Neutrophil (primary cell): ENCODE results near the gene ATP1A3.

Experiments
- H3K27ac ChIP-seq: fragments of 200-600 bp; sonication (generic); 2 replicates; pipeline ENCODE4 v1.5.1; 2016; ENCODE audit warnings: mild to moderate bottlenecking, moderate library complexity
- H3K27me3 ChIP-seq: fragments of 200-600 bp; sonication (generic); 2 replicates; pipeline ENCODE4 v1.6.0; 2016; ENCODE audit warnings: mild to moderate bottlenecking
- H3K36me3 ChIP-seq: fragments of 200-600 bp; sonication (generic); 2 replicates; pipeline ENCODE4 v1.5.1; 2017
- H3K4me1 ChIP-seq, 2 experiments: fragments of 200-600 bp in 1 of 2; sonication (generic) in 1 of 2; 1 replicate in 1 of 2; 2 replicates in 1 of 2; pipeline versions ENCODE4 v1.5.1 to v1.6.1; 2013 to 2016; ENCODE audit warnings: low read depth in 1 of 2, low read length in 1 of 2, mild to moderate bottlenecking in 1 of 2, moderate library complexity in 1 of 2; ENCODE audit not compliant: control insufficient read depth in 1 of 2, insufficient read depth in 1 of 2
- H3K4me3 ChIP-seq, 2 experiments: fragments of 200-600 bp in 1 of 2; sonication (generic) in 1 of 2; 1 replicate in 1 of 2; 2 replicates in 1 of 2; pipeline ENCODE4 v1.5.1; 2013 to 2016; ENCODE audit warnings: low read depth in 1 of 2, low read length in 1 of 2, mild to moderate bottlenecking in 1 of 2, moderate library complexity in 1 of 2
- H3K9me3 ChIP-seq: fragments of 200-600 bp; sonication (generic); 2 replicates; pipeline ENCODE4 v1.5.1; 2016
- CTCF ChIP-seq: fragments of 200-600 bp; sonication (generic); IDR thresholded peaks from 2 replicates; pipeline ENCODE4 v1.5.1; 2016; ENCODE audit warnings: antibody characterized with exemption

Gene ATP1A3

DNA sequence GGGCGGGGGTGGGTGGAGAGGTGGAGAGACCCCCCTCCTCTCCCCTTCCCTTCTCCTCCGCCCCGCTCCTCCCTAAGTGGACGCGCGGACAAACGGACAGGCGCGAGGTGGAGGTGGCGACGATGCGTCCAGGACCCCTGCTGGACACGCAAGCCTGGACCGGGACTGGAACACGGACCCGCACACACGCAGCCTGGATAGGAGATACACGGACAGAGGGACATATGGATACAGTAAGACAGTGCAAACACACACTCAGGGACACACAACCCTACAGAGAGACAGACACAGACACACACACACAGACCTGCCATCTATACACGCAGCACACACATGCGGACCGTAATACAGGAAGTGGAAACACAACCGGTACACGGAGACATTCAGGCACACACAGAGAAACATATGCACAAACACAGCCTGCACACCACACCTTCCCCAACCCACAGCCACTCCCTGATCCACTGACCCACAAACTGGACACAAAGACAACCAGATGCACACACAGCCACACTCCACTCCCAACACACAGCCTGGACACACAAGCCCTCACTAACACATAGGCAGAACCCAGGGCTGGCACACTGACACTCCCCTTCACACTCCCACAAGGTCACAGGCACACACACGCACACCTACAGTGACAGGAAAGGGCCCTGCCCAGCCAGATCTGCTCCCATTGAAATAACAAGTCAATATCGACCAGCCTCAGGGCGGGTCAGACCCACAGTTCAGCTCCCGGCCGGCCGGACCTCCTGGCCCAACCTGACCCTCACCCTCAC lies 65.1 kb downstream of the ATP1A3 start:
- H3K4me3 ChIP-seq = peak overlapping the region in 1 of 2 experiments; percentile 21
- H3K27ac ChIP-seq = no peak overlapping the region
- no peaks in the 10 kb centered on the region for H3K36me3 ChIP-seq
- H3K4me1 ChIP-seq = peaks cover 7 to 17% of the 10 kb centered on the region in 2 experiments
- peaks cover 100% of the 10 kb centered on the region for H3K27me3 ChIP-seq
- no peak for TF ChIP-seq CTCF
- H3K9me3 ChIP-seq = no peaks in the 10 kb centered on the region

- H3K4me1 ChIP-seq = peaks cover 7 to 17% of the 10 kb centered on the region in 2 experiments
- peaks cover 100% of the 10 kb centered on the region for H3K27me3 ChIP-seq
- no peaks in the 10 kb centered on the region for H3K36me3 ChIP-seq
- H3K9me3 ChIP-seq = no peaks in the 10 kb centered on the region
- no peak within 1 kb of the TSS for H3K27ac ChIP-seq
- peak within 1 kb of the TSS; percentile 12 to 21 for H3K4me3 ChIP-seq
- no peak for TF ChIP-seq CTCF
These were observed 65.8 kb downstream of the ATP1A3 start, which contains the start of gene ERFL for GRCh38 chr19:41928221-41928683. Gene ERFL (minus strand): TSS chr19:41928449. CDS start chr19:41912919, 15,530 bp downstream.

GRCh38 chr19:41927497-41928192 lies 66.4 kb downstream of the ATP1A3 start:
- no peaks in the 10 kb centered on the region for H3K9me3 ChIP-seq
- H3K27me3 ChIP-seq = peaks cover 100% of the 10 kb centered on the region
- H3K36me3 ChIP-seq = no peaks in the 10 kb centered on the region
- H3K4me1 ChIP-seq = peaks cover 7 to 17% of the 10 kb centered on the region in 2 experiments
- peak overlapping the region in 1 of 2 experiments; percentile 21 for H3K4me3 ChIP-seq
- TF ChIP-seq CTCF = no peak
- H3K27ac ChIP-seq = no peak overlapping the region

- Histone ChIP-seq H3K27me3 (peaks cover 100% of the 10 kb centered on the region), H3K36me3 (no peaks in the 10 kb centered on the region), H3K27ac (no peak overlapping the region), H3K4me1 (peaks cover 7 to 17% of the 10 kb centered on the region in 2 experiments), H3K4me3 (no peak overlapping the region), H3K9me3 (no peaks in the 10 kb centered on the region)
- TF ChIP-seq CTCF = no peak
These were observed 67.1 kb downstream of the ATP1A3 start for GRCh38 chr19:41926763-41927496.

DNA sequence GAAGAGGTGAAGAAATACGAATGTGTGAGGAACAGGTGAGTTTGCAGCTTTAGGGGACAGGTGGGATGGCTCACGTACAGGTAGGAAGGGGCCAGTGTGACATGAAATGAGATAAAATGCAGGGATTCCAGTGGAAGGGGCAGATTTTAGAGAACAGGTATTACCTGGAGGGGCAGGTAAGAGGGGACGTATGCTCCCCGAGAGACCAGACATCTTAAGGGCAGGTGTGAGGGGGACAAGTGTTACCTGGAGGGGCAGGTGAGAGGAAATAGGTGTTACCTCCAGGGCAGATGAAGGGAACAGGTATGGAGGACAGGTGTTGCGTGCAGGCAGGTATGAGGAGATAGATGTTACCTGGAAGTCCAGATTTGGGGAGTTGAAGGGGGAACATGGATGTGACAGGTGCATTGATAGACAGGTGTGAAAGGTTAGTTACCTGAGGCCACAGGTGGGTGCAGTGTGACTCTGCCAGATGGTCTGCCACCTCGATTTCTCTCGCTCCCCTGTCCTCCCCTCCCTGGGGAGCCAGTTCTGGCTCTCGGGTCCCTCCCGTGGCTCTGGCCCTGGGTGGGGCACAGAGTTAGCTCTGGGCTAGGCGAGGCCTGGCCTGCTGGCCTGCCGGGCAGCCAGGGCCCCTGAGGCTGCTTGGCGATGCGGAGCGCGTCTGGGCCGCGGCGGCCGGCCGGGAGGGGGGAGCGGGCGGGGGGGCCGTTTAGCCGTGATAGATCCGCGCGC lies 67.8 kb downstream of the ATP1A3 start:
- no peak for TF ChIP-seq CTCF
- Histone ChIP-seq H3K27ac (no peak overlapping the region), H3K27me3 (peaks cover 100% of the 10 kb centered on the region), H3K9me3 (no peaks in the 10 kb centered on the region), H3K4me1 (peaks cover 7 to 17% of the 10 kb centered on the region in 2 experiments), H3K4me3 (no peak overlapping the region), H3K36me3 (no peaks in the 10 kb centered on the region)
